NCI-H1092 treated with DMSO at 0.1 percent for 48 hours (cell line): ENCODE results near the gene PARD3.
"Not testable (repeated sequence)": the region's sequence is repeated elsewhere in the genome, so short reads cannot be mapped to it uniquely, and the experiment has no call there.

Experiments used
- DNase-seq: peaks from one replicate; lab custom pipeline; 2025; lab: John Stamatoyannopoulos, UW

PARD3 gene

DNA sequence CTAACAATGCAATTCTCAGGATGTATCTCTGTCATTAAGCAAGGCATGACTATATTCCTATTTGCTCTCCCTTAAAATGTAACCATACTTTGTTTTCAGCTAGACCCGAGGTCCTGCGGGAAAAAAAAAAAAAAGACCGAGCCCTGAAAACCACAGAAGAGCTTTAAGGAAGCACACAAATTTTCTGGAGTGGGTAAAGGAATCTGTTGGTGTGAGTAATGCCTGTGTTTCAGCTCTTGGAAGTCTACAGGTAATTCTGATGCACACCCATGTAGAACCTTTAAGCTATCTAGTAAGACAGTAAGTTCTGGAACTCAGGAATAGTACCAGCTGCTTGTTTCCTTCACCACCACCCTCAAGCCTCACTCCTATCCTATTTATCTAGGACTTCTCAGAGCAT is 351.1 kb downstream of the PARD3 start:
- DNase-seq: no peak

GRCh38 chr10:34462993-34463392 is 352.1 kb downstream of the PARD3 start:
- DNase-seq: no peak

DNA sequence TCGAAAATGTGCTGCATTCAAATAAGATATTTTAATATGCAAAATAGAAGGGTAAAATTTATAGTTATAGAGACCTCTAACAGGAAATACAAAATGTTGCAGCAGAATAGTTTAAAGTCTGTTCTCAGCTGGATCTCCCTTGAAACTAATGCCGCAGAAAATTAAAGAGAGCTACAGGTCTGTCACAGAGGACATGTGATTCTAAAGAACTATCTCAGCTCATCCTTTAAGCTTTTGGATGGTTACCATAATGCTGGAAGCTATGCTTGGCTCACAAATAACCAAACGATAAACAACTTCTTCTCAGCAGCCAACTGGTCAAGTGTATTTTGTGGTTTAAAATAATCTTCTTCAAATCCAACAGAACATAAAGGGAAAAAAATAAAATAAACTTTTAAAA is 353.0 kb downstream of the PARD3 start:
- no peak for DNase-seq

DNA sequence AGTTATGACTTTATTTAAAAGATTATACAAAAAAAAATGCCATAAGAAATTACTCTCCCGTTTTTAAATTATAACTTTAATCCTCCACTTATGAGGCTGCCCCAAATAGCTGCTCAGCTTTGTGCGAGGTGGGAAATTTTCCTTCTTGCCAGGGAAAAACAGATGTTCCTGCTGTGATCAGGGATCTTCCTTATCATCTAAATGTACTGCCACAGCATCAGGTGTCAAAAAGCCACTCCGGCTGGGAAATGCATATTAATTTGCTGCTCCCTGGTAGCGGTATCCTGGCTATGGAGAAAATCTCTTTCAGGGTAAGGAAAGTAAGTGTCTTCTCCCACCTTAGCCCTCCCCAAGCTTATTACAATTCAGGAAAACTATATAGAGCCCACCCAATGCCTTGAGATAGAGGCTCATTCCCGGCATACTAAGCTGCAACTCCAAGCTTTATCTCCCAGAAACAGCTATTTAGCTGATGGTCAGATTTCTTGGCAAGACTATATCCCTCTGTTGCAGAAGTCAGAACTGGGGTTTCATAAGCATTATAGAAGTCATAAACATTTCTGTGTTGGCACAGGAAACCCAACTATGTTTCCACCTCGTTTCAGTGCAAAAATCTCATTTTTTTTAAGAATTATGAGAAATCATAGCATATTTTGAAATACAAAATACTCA is 360.4 kb downstream of the PARD3 start:
- DNase-seq: no peak

GRCh38 chr10:34449836-34450235 is 365.3 kb downstream of the PARD3 start:
- no peak for DNase-seq

- DNase-seq: no peak
Measured at GRCh38 chr10:34446049-34446448, 369.0 kb downstream of the PARD3 start.

DNA sequence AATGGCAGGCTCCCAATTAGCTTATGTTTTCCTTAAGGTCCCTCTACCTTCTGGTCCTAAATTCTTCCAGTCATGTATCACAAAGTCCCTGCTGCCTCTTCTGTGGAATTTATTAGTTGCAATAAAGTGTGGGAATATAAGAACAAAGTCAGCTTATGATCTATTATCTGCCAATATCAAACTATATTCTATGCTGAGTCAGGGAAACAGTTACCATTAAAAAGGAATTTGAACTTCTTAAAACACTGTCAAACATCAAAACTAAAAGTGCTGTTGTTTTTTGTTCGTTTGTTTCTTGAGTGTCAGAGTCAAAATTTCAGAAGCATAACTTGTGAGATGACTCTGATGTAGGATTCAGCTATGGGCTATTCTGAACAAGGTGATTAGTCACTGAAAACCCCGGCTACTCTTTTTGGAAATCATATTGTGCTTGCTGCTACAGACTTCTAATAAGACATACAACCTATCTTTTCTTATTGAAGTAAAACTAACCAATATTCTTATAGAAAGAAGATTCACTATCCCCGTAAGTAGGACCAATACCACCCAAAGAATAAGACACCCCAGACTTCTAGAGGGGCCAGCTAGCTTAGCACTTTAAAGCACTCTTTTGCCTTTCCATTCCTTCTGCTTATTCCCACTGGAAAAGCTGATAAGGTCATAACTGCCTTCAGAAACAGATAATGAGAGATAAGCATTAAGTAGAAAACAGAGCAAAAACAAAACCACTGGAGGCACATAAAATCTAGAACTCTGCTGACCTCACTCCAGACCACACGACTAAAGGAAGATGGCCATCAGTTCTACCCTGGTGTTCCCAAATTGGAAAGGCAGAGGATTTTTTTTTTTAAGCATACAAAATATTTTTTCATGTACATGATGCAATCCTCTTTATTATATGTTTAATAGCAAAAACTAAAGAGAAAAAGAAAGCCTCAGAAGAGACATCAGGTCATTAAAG is 370.6 kb downstream of the PARD3 start:
- no peak for DNase-seq

DNA sequence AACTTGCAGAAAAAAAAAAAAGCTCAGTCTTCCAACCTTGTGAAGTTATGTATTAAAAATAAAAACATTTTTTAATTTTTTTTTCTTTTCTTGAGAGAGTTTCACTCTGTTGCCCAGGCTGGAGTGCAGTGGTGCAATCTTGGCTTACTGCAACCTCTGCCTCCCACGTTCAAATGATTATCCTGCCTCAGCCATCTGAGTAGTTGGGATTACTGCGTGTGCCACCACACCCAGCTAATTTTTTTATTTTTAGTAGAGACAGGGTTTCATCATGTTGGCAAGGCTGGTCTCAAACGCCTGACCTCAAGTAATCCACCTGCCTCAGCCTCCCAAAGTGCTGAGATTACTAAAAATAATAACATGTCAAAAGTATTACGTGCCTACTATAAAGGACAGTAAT is 375.7 kb downstream of the PARD3 start:
- not testable (repeated sequence) for DNase-seq

DNA sequence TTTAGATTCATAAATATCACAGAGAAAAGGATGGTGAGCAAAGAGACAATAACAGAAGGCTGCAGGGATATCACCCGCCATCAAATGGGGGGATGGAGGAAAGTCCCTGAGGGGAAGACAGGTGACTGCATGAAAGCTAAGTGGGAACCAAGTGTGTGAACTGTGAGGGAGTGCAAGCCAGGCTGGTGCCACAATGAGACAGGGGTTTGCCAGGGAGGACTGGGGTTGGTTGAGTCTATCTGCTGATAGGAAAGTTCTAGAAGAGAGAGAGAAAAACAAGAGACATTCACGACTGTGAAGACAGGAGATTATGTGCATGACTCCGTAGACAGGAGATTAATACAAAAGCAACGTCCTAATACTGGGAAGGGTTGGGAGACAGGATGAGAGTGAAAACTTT is 376.4 kb downstream of the PARD3 start:
- no peak for DNase-seq

GRCh38 chr10:34437906-34438305 is 377.2 kb downstream of the PARD3 start:
- DNase-seq: peak; percentile 38

- DNase-seq: no peak
Measured at GRCh38 chr10:34434119-34434594, 380.9 kb downstream of the PARD3 start.

DNA sequence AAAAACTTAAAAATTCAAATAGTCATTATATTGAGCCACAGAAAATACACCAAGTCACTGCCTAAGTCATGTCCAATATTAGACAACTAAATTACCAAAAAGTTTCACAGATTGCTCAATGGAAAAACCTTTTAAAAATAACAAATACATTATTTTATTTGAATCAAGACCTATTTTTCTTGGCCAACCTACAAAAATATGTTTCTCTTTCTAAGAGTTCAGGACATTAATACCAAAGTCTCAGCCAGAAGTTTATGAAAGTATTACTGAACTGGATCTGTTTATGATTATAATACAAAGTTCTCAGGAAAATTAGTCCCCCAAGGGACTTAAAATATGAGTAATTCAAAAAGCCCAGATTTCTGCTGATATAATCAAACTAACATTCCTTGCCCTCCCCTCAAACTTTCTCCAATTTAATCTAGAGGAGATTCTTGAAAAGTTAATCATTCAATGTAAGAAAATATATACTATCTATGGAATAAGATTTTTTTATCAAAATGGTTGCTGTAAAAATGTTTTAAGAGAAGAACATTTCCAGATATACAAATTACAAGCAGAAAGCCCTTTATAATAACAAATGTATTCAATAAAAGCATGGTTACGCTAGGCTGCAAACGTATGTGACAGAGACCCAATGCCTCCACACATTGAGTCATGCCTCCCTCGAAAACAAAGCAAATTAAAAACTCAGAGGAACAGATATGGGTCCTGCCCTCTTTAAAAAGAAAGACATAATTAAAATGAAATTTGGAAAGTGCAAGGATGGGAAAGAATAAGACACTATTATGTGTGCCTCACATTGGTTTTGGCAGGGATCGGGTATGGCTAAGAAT is 381.6 kb downstream of the PARD3 start:
- DNase-seq: no peak

GRCh38 chr10:34432589-34432988 is 382.5 kb downstream of the PARD3 start:
- DNase-seq: peak; percentile 53

- DNase-seq: no peak
Measured at GRCh38 chr10:34430685-34431084, 384.4 kb downstream of the PARD3 start.

DNA sequence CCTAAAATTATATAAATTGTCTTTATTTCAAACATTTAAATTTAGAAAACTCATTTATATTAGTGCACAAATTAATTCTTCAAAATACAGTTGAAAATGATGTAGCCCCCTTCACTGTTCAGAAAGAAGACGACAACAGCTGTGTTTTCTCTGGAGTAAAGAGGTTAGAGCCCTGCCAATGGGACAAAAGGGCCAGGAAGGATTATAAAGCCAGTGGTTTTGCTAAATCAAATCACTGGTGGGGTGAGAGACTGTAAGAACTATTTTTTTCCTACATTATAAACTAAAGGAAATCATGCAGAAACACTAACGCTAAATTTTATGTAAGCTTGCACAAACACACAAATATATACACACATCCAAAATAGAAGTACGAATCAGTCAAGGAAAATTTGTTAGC is 386.6 kb downstream of the PARD3 start:
- DNase-seq: no peak

DNA sequence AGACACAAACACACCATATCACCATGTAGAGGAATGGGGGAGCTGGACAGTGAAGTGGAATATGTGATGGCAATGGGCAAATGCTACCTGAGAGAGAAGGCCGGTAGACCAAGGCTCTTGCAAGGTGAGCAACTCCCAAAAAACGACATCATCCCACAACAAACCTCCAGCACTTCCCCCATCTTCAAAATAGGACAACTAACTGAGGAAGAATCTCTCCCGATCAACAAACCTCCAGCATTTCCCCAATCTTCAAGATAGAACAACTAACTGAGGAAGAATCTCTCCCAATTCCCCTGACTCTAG is 387.2 kb downstream of the PARD3 start:
- DNase-seq: no peak

- DNase-seq: not testable (repeated sequence)
Measured at GRCh38 chr10:34427158-34427910, 387.8 kb downstream of the PARD3 start.

- DNase-seq: not testable (repeated sequence)
Measured at GRCh38 chr10:34426538-34427157, 388.4 kb downstream of the PARD3 start.

DNA sequence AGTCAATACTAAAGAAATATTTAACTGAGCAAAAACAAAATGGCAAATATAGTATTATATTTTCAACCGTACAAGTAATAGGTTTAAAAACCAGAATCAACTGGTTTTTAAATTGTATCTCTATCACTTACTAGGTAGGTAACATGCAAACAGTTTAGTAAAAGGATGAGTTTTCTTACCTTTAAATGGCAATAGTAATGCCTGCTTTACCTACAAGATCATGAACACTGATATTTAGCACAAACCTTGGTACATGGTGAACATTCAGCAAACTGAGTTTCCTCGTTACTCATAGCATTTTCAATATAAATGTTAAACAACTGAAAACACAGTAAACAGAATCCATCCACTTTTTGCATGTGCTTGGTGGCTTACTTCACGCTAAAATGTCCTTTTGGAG is 389.1 kb downstream of the PARD3 start:
- DNase-seq: no peak

DNA sequence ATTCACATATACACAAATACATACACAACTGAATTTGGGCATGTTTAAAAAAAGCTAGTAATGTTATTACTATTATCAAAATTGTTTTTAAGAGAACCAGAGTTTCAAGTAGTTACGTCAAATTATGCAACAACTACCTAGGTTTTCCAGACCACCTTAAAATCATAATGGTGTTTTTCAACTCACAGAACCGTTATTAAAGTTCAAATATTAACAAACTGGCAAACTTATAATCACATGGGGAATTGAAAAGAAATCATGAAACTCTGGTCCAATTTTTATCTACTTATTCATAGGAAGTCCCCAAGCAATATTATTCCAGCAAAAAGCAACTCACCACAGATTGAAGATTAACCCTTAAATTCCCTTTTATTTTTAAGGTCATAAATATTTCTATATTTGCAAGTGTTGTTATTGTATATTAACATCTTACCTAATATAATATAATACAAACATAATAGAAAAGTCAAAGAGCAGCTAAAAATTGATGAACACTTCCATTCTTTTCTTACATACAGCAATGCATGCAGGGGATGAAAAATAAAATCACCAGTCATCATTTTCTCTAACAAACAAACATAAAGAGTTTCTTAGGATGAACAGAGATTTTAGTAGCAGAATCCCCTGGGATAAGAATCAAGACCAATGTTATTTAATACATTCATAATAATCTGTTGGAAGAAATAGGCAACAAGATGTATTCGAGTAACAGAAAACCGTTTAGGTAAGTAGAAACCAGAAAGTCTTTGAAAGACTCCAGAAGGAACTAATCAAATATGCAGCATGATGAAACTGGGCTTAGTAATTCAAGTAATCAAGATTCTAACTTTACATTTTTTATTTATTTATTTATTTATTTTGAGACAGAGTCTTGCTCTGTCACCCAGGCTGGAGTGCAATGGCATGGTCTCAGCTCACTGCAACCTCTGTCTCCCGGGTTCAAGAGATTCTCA is 391.1 kb downstream of the PARD3 start:
- no peak for DNase-seq
